B cell (primary cell): ENCODE results near the gene ENTPD1. TPM values are rescaled to one million over a fixed set of nuclear protein-coding genes. Genes with fewer than 3 reads are reported as not detected.

ENCODE experiments used
- polyA plus RNA-seq: library from polyadenylated mRNA; depleted of rRNA; stranded (reverse); fragments of >200 nt; gene quantifications from 2 replicates; pipeline ENCODE4 v1.2.3, GENCODE V29; 2012
- total RNA-seq, 2 donors: library from RNA; stranded (reverse); fragments of 120-200 nt in 1 of 2; gene quantifications; 1 replicate in 1 of 2; 2 replicates in 1 of 2; pipeline versions ENCODE4 v1.2.3 to v1.2.4, GENCODE V29; 2013 to 2022

ENTPD1 gene
- total and polyA plus RNA-seq, 2 donors (not counting 1 experiment from before 2014, with no cell fraction given), result 25.9 to 96.3 TPM

Other genes starting within 250 kb of the ENTPD1 start
- gene SORBS1, start 194.8 kb upstream of the ENTPD1 start, total RNA-seq, result 0.44 and 1.5 TPM in 2 replicates
- gene SORBS1, start 194.8 kb upstream of the ENTPD1 start, polyA plus RNA-seq, result 0.21 and 0.36 TPM in 2 replicates
- gene ALDH18A1, start 99.5 kb upstream of the ENTPD1 start, total RNA-seq, result 27.6 and 30.7 TPM in 2 replicates
- gene ALDH18A1, start 99.5 kb upstream of the ENTPD1 start, polyA plus RNA-seq, result 12.4 and 15.9 TPM in 2 replicates
- 33.6 and 34.1 TPM in 2 replicates for gene TCTN3, start 62.2 kb upstream of the ENTPD1 start, total RNA-seq
- gene TCTN3, start 62.2 kb upstream of the ENTPD1 start, polyA plus RNA-seq, result 13.4 and 16.9 TPM in 2 replicates
- gene CC2D2B, start 151.8 kb downstream of the ENTPD1 start, total RNA-seq, result 1.2 and 2.1 TPM in 2 replicates
- gene CC2D2B, start 151.8 kb downstream of the ENTPD1 start, polyA plus RNA-seq, result 0.58 and 0.70 TPM in 2 replicates